Spleen (tissue), 11 donors: ENCODE data around the gene TXNRD2. TPM values are rescaled to one million over a fixed set of nuclear protein-coding genes. Genes with fewer than 3 reads are reported as not detected.

Experiments
- DNase-seq: peaks from one replicate; pipeline ENCODE4 v3.0.0-alpha.2; 2020
- H3K27ac ChIP-seq, 8 donors: fragments of 200-600 bp; sonication (generic) in 7 of 8; 1 replicate in 4 of 8; 2 replicates in 4 of 8; pipeline versions ENCODE4 v1.5.0 to v1.8.0; 2016 to 2021; ENCODE audit warnings: inconsistent platforms in 4 of 8, mild to moderate bottlenecking in 4 of 8, moderate library complexity in 1 of 8
- H3K27me3 ChIP-seq, 7 donors: fragments of 200-600 bp; sonication (generic) in 6 of 7; replicated peaks in 1 of 7; 1 replicate in 4 of 7; 2 replicates in 3 of 7; pipeline versions ENCODE4 v1.5.0 to v1.8.0; 2016 to 2021; ENCODE audit warnings: inconsistent platforms in 3 of 7, mild to moderate bottlenecking in 1 of 7
- H3K36me3 ChIP-seq, 6 donors: fragments of 200-600 bp; sonication (generic) in 5 of 6; 1 replicate in 4 of 6; 2 replicates in 2 of 6; pipeline versions ENCODE4 v1.5.0 to v1.8.0; 2016 to 2021; ENCODE audit warnings: inconsistent platforms in 2 of 6
- H3K4me1 ChIP-seq, 6 donors: fragments of 200-600 bp; sonication (generic) in 5 of 6; 1 replicate in 3 of 6; 2 replicates in 3 of 6; pipeline versions ENCODE4 v1.5.0 to v1.8.0; 2016 to 2021; ENCODE audit warnings: inconsistent platforms in 3 of 6
- H3K4me3 ChIP-seq, 8 donors: fragments of 200-600 bp; sonication (generic) in 7 of 8; 1 replicate in 4 of 8; 2 replicates in 4 of 8; pipeline versions ENCODE4 v1.5.0 to v1.8.0; 2016 to 2021; ENCODE audit warnings: inconsistent platforms in 4 of 8, mild to moderate bottlenecking in 4 of 8, moderate library complexity in 2 of 8
- H3K9me3 ChIP-seq, 8 donors: fragments of 200-600 bp; sonication (generic) in 7 of 8; 1 replicate in 4 of 8; 2 replicates in 4 of 8; pipeline versions ENCODE4 v1.5.0 to v1.8.0; 2016 to 2021; ENCODE audit warnings: inconsistent platforms in 4 of 8
- POLR2A ChIP-seq, 3 donors: fragments of 450-650 bp; IDR thresholded peaks; one replicate each; pipeline ENCODE4 v1.5.1; 2017; ENCODE audit warnings: antibody characterized with exemption in 3 of 3, mild to moderate bottlenecking in 1 of 3
- POLR2AphosphoS5 ChIP-seq, 3 donors: sonication (generic); formaldehyde crosslinking; IDR thresholded peaks; one replicate each; pipeline ENCODE4 v1.5.1; 2017; ENCODE audit warnings: antibody characterized with exemption in 3 of 3
- WGBS, 5 donors: extraction: QIAGEN DNeasy Blood & Tissue Kit in 3 of 5; methylation state at CpG; one replicate each; pipeline versions ENCODE4 v1.1.5 to v1.1.7; 2013 to 2018; 5-methylcytosine and 5-hydroxymethylcytosine counted together
- intact Hi-C: fragments of 100-400 bp; cut with DNase I; formaldehyde crosslinking; loops from one replicate; pipeline ENCODE4 v1.15.0; 2023; ENCODE audit warnings: low total_unique reads
- polyA plus RNA-seq, 3 donors: library from polyadenylated mRNA; stranded (reverse); fragments of 200-250 nt; gene quantifications; one replicate each; pipeline ENCODE4 v1.2.1, GENCODE V29; 2013
- total RNA-seq, 7 donors: library from RNA; depleted of rRNA in 3 of 7; stranded (reverse); fragments of >200 nt in 3 of 7; fragmentation: NEBNext Ultra II Directional in 4 of 7; extraction: Animal tissue kit (Norgen Biotek cat#: 25700) in 4 of 7; gene quantifications; one replicate each; pipeline versions ENCODE4 v1.1.0 to v1.2.1, GENCODE V29; 2016 to 2021
- TF ChIP-seq, protein P1 (sequence below), 11 experiments: fragments of 200-600 bp in 7 of 11; fragments of 450-650 bp in 4 of 11; sonication (generic) in 4 of 11; IDR thresholded peaks in 8 of 11; conservative IDR thresholded peaks in 3 of 11; 1 replicate in 7 of 11; 2 replicates in 4 of 11; pipeline versions ENCODE4 v1.4.0 to v1.8.0; 2016 to 2021; ENCODE audit warnings: antibody characterized with exemption in 11 of 11, inconsistent platforms in 4 of 11, mild to moderate bottlenecking in 1 of 11
- donor health status: healthy with polysubstance abuse.
- donor health status: DM: no; HTN: no; CAD: no; lungs with moderate emphysema.
- donor health status: DM: no; HTN: no; CAD: no.
- donor health status: Bipolar disorder and iron deficiency.
- donor health status: healthy.
- donor health status: DM: no; HTN: no; CAD: no.
- donor health status: DM: yes; HTN: yes; CAD: no.

TXNRD2 gene
- total and polyA plus RNA-seq, 10 donors = 21.6 to 45.9 (median 35.5) TPM

DNA sequence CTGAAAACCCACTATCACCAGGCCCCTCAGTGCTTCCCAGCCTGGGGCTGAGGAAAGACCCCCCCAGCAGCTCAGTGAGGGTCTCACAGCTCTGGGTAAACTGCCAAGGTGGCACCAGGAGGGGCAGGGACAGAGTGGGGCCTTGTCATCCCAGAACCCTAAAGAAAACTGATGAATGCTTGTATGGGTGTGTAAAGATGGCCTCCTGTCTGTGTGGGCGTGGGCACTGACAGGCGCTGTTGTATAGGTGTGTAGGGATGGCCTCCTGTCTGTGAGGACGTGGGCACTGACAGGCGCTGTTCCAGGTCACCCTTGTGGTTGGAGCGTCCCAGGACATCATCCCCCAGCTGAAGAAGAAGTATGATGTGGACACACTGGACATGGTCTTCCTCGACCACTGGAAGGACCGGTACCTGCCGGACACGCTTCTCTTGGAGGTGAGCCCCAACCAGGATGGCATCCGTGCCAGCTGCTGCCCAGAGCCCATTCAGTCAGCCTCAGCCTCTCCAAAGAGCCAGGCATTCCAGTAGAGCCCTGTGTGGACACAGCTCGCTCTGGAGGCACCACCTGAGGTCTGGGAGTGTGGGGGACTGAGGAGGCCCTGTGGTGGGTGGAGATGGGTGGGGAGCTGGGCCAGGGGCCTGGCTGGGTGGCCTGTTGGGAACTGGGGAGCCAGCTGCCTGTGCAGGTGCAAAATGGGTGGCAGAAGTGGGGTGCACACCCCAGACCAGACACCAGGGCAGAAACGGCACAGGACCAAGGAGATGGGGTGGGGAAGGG lies 22.4 kb upstream of the TXNRD2 start:
- DNase-seq = no peak
- Histone ChIP-seq H3K27ac (no peak overlapping the region), H3K27me3 (no peaks in the 10 kb centered on the region), H3K4me3 (no peak overlapping the region), H3K9me3 (no peaks in the 10 kb centered on the region), H3K36me3 (peaks cover 0 to 80% (median 35%) of the 10 kb centered on the region in 6 donors), H3K4me1 (peaks cover 2 to 59% (median 15%) of the 10 kb centered on the region in 6 donors)
- WGBS, 5 donors = 88 to 94% (median 89%) methylated on average over 4 to 12 of the region's 12 CpGs
- intact Hi-C loops = no loop called here
- TF ChIP-seq POLR2AphosphoS5 (IDR thresholded peaks at IDR 0.05) = no peak
- TF ChIP-seq, protein P1, sequence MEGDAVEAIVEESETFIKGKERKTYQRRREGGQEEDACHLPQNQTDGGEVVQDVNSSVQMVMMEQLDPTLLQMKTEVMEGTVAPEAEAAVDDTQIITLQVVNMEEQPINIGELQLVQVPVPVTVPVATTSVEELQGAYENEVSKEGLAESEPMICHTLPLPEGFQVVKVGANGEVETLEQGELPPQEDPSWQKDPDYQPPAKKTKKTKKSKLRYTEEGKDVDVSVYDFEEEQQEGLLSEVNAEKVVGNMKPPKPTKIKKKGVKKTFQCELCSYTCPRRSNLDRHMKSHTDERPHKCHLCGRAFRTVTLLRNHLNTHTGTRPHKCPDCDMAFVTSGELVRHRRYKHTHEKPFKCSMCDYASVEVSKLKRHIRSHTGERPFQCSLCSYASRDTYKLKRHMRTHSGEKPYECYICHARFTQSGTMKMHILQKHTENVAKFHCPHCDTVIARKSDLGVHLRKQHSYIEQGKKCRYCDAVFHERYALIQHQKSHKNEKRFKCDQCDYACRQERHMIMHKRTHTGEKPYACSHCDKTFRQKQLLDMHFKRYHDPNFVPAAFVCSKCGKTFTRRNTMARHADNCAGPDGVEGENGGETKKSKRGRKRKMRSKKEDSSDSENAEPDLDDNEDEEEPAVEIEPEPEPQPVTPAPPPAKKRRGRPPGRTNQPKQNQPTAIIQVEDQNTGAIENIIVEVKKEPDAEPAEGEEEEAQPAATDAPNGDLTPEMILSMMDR (IDR thresholded peaks at IDR 0.05 in 8 of 11, conservative IDR thresholded peaks at IDR 0.05 in 3 of 11) = no peak
- no peak for TF ChIP-seq POLR2A (IDR thresholded peaks at IDR 0.05)

DNA sequence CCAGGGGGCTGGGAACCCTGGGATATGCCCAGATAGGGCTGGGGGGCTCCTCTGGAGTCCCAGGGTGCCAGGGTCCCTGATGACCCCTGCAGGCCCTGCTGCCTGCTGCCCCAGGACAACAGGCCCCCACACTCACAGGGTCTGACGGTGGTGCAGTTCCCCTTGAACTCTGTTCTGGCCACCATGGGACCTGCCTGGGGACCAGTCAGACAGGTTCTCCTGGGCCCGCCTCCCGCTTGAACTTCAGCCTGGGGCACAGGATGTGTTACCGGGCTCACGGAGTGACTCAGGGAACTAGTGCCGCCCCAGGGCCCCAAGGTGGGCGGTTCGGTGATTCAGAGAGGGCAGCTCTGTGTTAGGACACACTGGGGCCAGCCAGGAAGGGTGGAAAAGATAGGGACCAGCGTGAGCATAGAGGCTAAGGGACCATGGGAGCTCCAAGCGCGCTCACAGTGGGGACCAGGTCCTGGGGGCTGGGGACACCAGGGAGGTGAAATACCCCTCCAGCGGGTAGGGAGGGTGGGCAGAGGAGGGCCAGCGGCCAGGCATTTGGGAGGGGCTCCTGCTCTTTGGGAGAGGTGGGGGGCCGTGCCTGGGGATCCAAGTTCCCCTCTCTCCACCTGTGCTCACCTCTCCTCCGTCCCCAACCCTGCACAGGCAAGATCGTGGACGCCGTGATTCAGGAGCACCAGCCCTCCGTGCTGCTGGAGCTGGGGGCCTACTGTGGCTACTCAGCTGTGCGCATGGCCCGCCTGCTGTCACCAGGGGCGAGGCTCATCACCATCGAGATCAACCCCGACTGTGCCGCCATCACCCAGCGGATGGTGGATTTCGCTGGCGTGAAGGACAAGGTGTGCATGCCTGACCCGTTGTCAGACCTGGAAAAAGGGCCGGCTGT lies 21.5 kb upstream of the TXNRD2 start:
- Histone ChIP-seq H3K36me3 (peaks cover 0 to 71% (median 27%) of the 10 kb centered on the region in 6 donors), H3K9me3 (no peaks in the 10 kb centered on the region), H3K27ac (no peak overlapping the region), H3K27me3 (no peaks in the 10 kb centered on the region), H3K4me3 (no peak overlapping the region), H3K4me1 (peaks cover 2 to 64% (median 17%) of the 10 kb centered on the region in 6 donors)
- DNase-seq = peak; percentile 70
- 85 to 91% (median 89%) methylated on average over 23 to 30 of the region's 30 CpGs for WGBS, 5 donors
- intact Hi-C loops = no loop called here
- TF ChIP-seq POLR2AphosphoS5 (IDR thresholded peaks at IDR 0.05) (peak in 2 of 3 donors; percentile 13 to 49), POLR2A (IDR thresholded peaks at IDR 0.05) (no peak)

DNA sequence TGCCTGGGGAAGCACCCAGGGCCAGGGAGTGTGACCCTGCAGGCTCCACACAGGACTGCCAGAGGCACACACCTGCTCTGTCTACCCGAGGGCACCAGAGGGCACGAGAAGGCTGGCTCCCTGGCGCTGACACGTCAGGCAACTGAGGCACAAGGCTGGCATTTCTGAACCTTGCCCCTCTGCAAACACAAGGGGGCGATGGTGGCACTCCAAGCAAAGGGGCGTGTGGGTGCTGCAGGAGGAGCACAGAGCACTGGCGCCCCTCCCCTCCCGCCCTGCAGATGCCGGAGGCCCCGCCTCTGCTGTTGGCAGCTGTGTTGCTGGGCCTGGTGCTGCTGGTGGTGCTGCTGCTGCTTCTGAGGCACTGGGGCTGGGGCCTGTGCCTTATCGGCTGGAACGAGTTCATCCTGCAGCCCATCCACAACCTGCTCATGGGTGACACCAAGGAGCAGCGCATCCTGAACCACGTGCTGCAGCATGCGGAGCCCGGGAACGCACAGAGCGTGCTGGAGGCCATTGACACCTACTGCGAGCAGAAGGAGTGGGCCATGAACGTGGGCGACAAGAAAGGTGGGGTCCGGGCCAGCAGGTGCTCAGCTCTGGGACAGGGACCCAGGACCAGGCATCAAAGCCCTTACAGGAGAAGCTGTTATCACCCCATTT lies 20.8 kb upstream of the TXNRD2 start:
- no peak overlapping the region for H3K4me3 ChIP-seq
- H3K27me3 ChIP-seq = no peaks in the 10 kb centered on the region
- no peak overlapping the region for H3K27ac ChIP-seq
- peaks cover 2 to 61% (median 17%) of the 10 kb centered on the region in 6 donors for H3K4me1 ChIP-seq
- peak in 2 of 3 donors; percentile 50 to 60 for TF ChIP-seq POLR2AphosphoS5 (IDR thresholded peaks at IDR 0.05)
- TF ChIP-seq, protein P1 (IDR thresholded peaks at IDR 0.05 in 8 of 11, conservative IDR thresholded peaks at IDR 0.05 in 3 of 11) = peak in 10 of 11 experiments; percentile 12 to 68 (median 42)
- no peak for TF ChIP-seq POLR2A (IDR thresholded peaks at IDR 0.05)
- WGBS, 5 donors = 66 to 87% (median 78%) methylated on average over 12 to 22 of the region's 22 CpGs
- H3K36me3 ChIP-seq = peaks cover 0 to 64% (median 23%) of the 10 kb centered on the region in 6 donors
- intact Hi-C loops = no loop called here
- H3K9me3 ChIP-seq = no peaks in the 10 kb centered on the region
- DNase-seq = peak; percentile 80

DNA sequence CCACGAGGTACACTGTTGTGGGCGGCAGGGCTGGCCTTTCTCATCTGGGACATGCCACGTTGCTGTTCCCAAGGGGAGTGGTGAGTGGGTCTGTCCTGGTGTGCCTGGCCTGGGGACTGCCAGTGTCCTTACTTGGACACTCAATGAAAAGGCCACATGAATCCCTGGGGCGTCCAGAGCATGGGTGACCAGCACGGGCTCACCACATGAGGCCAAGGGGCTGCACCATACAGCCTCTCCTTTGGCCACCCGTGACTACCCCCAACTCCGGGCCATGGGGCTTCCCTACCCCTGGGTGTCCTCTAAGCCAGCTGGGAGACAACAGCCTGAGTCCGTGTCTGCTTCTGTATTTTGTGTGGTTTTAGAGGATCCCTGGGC lies 20.2 kb upstream of the TXNRD2 start:
- peak; percentile 71 for DNase-seq
- intact Hi-C loops = no loop called here
- no peaks in the 10 kb centered on the region for H3K27me3 ChIP-seq
- H3K9me3 ChIP-seq = no peaks in the 10 kb centered on the region
- TF ChIP-seq, protein P1 (IDR thresholded peaks at IDR 0.05 in 8 of 11, conservative IDR thresholded peaks at IDR 0.05 in 3 of 11) = no peak
- no peak for TF ChIP-seq POLR2AphosphoS5 (IDR thresholded peaks at IDR 0.05)
- no peak for TF ChIP-seq POLR2A (IDR thresholded peaks at IDR 0.05)
- H3K4me1 ChIP-seq = peaks cover 2 to 56% (median 17%) of the 10 kb centered on the region in 6 donors
- no peak overlapping the region for H3K27ac ChIP-seq
- H3K4me3 ChIP-seq = no peak overlapping the region
- H3K36me3 ChIP-seq = peaks cover 0 to 58% (median 19%) of the 10 kb centered on the region in 6 donors
- WGBS, 5 donors = 75 to 100% (median 84%) methylated on average over 2 to 8 of the region's 8 CpGs
